Activated T-helper 1 cell treated with Interleukin-2 at 50 U/mL for 16 hours (primary cell): ENCODE data around the gene NUMA1.

Experiments used
- DNase-seq: peaks from one replicate; pipeline ENCODE4 v3.0.0-alpha.2; 2020; ENCODE audit warnings: low read depth

NUMA1 gene

GRCh38 chr11:71964641-71965040 is 115.7 kb downstream of the NUMA1 start:
- no peak for DNase-seq

DNA sequence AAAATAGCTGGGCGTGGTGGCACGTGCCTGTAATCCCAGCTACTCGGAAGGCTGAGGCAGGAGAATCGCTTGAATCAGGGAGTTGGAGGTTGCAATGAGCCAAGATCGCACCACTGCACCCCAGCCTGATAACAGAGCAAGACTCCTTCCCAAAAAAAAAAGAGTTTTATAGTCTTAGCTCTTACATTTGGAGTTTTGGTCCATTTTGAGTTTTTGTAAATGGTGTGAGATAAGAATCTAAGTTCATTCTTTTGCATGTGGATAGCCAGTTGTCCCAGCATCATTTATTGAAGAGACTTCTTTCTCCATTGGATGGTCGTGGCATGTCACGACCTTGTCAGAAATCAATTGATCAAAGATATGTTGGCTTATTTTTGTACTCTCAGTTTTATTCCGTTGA is 116.9 kb downstream of the NUMA1 start:
- DNase-seq = no peak

DNA sequence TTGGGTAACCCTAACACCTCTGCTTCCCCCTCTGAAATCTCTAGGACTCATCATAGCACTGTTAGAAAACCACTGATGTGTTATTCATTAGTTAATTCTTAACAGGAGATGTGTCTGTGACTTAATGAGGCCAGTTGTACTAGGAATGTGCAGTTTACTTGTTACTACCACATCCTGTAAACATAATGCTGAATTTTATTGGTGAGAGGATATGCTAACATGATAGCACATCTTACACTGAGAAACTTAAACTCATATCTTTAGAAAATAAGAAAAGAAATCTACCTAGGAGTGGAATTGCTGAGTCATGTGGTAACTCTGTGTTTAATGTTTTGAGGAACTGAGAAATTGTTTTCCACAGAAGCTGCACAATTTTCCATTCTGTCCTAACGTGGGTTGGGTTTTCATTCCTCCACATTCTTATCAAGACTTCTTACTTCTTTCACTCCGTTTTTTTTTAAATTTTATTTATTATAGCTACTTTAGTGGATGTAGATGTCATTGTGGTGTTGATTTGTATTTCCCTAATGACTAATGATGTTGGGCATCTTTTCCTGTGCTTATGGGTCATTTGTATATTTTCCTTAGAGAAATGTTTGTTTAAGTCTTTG is 117.8 kb downstream of the NUMA1 start:
- DNase-seq = no peak

- DNase-seq = no peak
Measured at GRCh38 chr11:71955898-71956456, 124.4 kb downstream of the NUMA1 start.
